Measurements from ENCODE around the gene CA10. TPM values are rescaled to one million over a fixed set of nuclear protein-coding genes. Genes with fewer than 3 reads are reported as not detected.

The CA10 gene
- total and polyA plus RNA-seq, 2 of the 4 experiments (the other 2 are of a cell fraction), result not detected

DNA sequence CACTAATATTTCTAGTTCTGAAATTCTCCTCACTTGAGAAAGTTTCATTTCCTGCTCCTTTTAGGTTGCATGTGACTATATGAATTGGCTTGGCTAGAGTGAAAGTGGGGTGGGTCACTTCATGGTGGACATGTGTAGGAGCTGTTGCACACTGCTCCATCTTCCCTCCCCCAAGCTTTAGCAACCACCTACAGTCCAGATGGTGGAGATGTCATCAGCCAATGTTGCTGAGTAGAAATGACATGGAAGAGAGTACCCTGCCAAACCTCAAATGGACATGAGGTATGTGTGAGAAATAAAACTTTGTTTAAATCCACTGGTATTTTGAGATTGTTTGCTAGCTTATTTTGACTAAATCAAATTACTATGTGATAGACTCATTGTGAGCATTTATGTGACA is 281.5 kb downstream of the CA10 start:
- no peaks in the 10 kb centered on the region for H3K9me1 ChIP-seq (ENCODE audit: insufficient read depth, low read length)
- CTCF ChIA-PET, result no interaction called here
- dilution Hi-C loops (cut with HindIII; ENCODE audit: low sequenced_read_pairs, unreplicated experiment) (no loop called here), intact Hi-C loops (cut with micrococcal nuclease) (no loop called here), in situ Hi-C loops (cut with MboI; ENCODE audit: low sequenced_read_pairs) (no loop called here)
- H3K18ac ChIP-seq (ENCODE audit: low read depth, low read length), result no peak overlapping the region
- no peak overlapping the region for H2BK15ac ChIP-seq (ENCODE audit: low read depth, low read length)
- no peaks in the 10 kb centered on the region for H3K4me1 ChIP-seq (ENCODE audit: control insufficient read depth, insufficient read depth, low read length)
- no peak overlapping the region for H3K4me2 ChIP-seq (ENCODE audit: low read depth, low read length)
- H2BK20ac ChIP-seq (ENCODE audit: low read depth, low read length), result no peak overlapping the region
- H3K4ac ChIP-seq (ENCODE audit: low read depth, low read length), result no peak overlapping the region
- no peak overlapping the region for H2BK5ac ChIP-seq (ENCODE audit: low read depth, low read length, poor library complexity, severe bottlenecking)
- H3K27ac ChIP-seq (ENCODE audit: insufficient read depth, low read length), result no peak overlapping the region
- peaks cover 9% of the 10 kb centered on the region for H3K9me3 ChIP-seq (ENCODE audit: control insufficient read depth, insufficient read depth, low read length)
- no peak for TF ChIP-seq FOS (IDR thresholded peaks at IDR 0.05; ENCODE audit: low read depth, low read length)
- TF ChIP-seq, protein P1, sequence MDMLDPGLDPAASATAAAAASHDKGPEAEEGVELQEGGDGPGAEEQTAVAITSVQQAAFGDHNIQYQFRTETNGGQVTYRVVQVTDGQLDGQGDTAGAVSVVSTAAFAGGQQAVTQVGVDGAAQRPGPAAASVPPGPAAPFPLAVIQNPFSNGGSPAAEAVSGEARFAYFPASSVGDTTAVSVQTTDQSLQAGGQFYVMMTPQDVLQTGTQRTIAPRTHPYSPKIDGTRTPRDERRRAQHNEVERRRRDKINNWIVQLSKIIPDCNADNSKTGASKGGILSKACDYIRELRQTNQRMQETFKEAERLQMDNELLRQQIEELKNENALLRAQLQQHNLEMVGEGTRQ (IDR thresholded peaks at IDR 0.05; ENCODE audit: low read depth, low read length), result no peak
- TF ChIP-seq, protein P2, sequence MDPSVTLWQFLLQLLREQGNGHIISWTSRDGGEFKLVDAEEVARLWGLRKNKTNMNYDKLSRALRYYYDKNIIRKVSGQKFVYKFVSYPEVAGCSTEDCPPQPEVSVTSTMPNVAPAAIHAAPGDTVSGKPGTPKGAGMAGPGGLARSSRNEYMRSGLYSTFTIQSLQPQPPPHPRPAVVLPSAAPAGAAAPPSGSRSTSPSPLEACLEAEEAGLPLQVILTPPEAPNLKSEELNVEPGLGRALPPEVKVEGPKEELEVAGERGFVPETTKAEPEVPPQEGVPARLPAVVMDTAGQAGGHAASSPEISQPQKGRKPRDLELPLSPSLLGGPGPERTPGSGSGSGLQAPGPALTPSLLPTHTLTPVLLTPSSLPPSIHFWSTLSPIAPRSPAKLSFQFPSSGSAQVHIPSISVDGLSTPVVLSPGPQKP (IDR thresholded peaks at IDR 0.05; ENCODE audit: borderline replicate concordance, low read depth, low read length), result no peak
- TF ChIP-seq RFX5 (IDR thresholded peaks at IDR 0.05; ENCODE audit: low read depth, low read length), result no peak
- no peak for TF ChIP-seq MAFK (IDR thresholded peaks at IDR 0.05; ENCODE audit: low read depth, low read length)
- no peak for TF ChIP-seq CEBPB (IDR thresholded peaks at IDR 0.05; ENCODE audit: low read depth, low read length)
- no peak for TF ChIP-seq MAZ (IDR thresholded peaks at IDR 0.05; ENCODE audit: borderline replicate concordance, low read depth, low read length)
- TF ChIP-seq RCOR1 (IDR thresholded peaks at IDR 0.05; ENCODE audit: insufficient replicate concordance, low read length), result no peak
- no peak for TF ChIP-seq CHD1 (IDR thresholded peaks at IDR 0.05; ENCODE audit: low read depth, low read length)
- TF ChIP-seq SMC3 (IDR thresholded peaks at IDR 0.05; ENCODE audit: low read depth, low read length), result no peak
- H3K27me3 ChIP-seq (ENCODE audit: control insufficient read depth, insufficient read depth, low read length), result no peaks in the 10 kb centered on the region
- no TSS peak for BruUV-seq (replicated peaks)
- no peak overlapping the region for H2AK5ac ChIP-seq (ENCODE audit: low read depth, low read length)
- H4K91ac ChIP-seq (ENCODE audit: insufficient read depth, low read depth, low read length), result no peak overlapping the region
- no peak overlapping the region for H4K5ac ChIP-seq (ENCODE audit: low read depth, low read length)
- DNase-seq (no peak), ATAC-seq (ENCODE audit: low read depth) (no peak)
- H2BK120ac ChIP-seq (ENCODE audit: low read depth, low read length), result no peak overlapping the region
- H4K8ac ChIP-seq (ENCODE audit: low read depth in 2 of 2, low read length in 2 of 2), result no peak overlapping the region
- no peak overlapping the region for H3K4me3 ChIP-seq (ENCODE audit: insufficient read depth, low read depth, low read length)
- no peak overlapping the region for H2AK9ac ChIP-seq (replicated peaks; ENCODE audit: low read depth, low read length, poor library complexity)
- POLR2A ChIA-PET (ENCODE audit: unreplicated experiment), result no interaction called here
- no peak overlapping the region for H3K23ac ChIP-seq (ENCODE audit: low read depth, low read length)
- H2AFZ ChIP-seq (replicated peaks; ENCODE audit: low read length, poor library complexity), result no peak overlapping the region
- no peaks in the 10 kb centered on the region for H3K79me1 ChIP-seq (ENCODE audit: low read depth in 1 of 2, low read length in 2 of 2)
- H3K14ac ChIP-seq (replicated peaks; ENCODE audit: low read depth, low read length), result no peak overlapping the region
- H3K56ac ChIP-seq (ENCODE audit: extremely low read depth, insufficient read depth, low read length), result no peak overlapping the region
- H3K36me3 ChIP-seq (ENCODE audit: control insufficient read depth, insufficient read depth, low read length), result no peaks in the 10 kb centered on the region
- H3K9ac ChIP-seq (ENCODE audit: low read depth, low read length), result no peak overlapping the region
- no peaks in the 10 kb centered on the region for H4K20me1 ChIP-seq (ENCODE audit: insufficient read depth, low read length)
